ENCODE measurements around the gene GRB2. TPM values are rescaled to one million over a fixed set of nuclear protein-coding genes. Genes with fewer than 3 reads are reported as not detected.

Gene GRB2
- total and polyA plus RNA-seq, 2 experiments from 2014 or later, result 82.7 to 101 TPM

DNA sequence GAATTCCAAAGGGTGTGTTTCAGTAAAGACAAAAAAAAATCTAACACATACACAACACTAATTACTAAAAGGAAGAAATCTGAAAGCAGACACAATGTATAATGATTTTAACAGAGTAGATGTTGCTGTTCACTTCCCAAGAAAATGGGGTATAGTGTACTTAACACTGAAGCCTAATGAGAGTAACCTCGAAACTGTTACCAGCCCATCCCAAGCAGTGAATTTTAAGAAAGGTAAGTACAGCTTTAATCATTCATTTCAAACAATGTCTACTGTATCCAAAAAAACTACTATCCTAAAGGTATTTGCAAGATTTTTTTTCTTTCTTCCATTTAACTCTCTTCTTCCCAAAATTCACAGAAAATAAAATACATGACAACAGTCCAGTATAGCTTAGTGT lies 8.3 kb downstream of the GRB2 start:
- Histone ChIP-seq H3K9me3 (ENCODE audit: low read depth) (no peaks in the 10 kb centered on the region), H3K27ac (no peak overlapping the region), H3K27me3 (no peaks in the 10 kb centered on the region), H3K9me2 (replicated peaks; ENCODE audit: insufficient read depth) (no peaks in the 10 kb centered on the region), H3K4me1 (ENCODE audit: insufficient read depth) (peaks cover 21% of the 10 kb centered on the region), H3K79me2 (peaks cover 91% of the 10 kb centered on the region), H4K20me1 (ENCODE audit: insufficient read depth, poor library complexity, severe bottlenecking) (peaks cover 37% of the 10 kb centered on the region), H3K36me3 (replicated peaks; ENCODE audit: insufficient read depth, low read depth) (no peaks in the 10 kb centered on the region), H2AFZ (no peak overlapping the region), H3K4me3 (no peak overlapping the region), H3K4me2 (no peak overlapping the region)
- DNase-seq (ENCODE audit: low spot score), result no peak
- TF ChIP-seq EZH2 (IDR thresholded peaks at IDR 0.05; ENCODE audit: borderline replicate concordance) (no peak), EZH2phosphoT487 (IDR thresholded peaks at IDR 0.05; ENCODE audit: low read depth, severe bottlenecking, unreplicated experiment) (no peak)
- TF ChIP-seq, protein P1, sequence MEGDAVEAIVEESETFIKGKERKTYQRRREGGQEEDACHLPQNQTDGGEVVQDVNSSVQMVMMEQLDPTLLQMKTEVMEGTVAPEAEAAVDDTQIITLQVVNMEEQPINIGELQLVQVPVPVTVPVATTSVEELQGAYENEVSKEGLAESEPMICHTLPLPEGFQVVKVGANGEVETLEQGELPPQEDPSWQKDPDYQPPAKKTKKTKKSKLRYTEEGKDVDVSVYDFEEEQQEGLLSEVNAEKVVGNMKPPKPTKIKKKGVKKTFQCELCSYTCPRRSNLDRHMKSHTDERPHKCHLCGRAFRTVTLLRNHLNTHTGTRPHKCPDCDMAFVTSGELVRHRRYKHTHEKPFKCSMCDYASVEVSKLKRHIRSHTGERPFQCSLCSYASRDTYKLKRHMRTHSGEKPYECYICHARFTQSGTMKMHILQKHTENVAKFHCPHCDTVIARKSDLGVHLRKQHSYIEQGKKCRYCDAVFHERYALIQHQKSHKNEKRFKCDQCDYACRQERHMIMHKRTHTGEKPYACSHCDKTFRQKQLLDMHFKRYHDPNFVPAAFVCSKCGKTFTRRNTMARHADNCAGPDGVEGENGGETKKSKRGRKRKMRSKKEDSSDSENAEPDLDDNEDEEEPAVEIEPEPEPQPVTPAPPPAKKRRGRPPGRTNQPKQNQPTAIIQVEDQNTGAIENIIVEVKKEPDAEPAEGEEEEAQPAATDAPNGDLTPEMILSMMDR (IDR thresholded peaks at IDR 0.05; ENCODE audit: poor library complexity), result no peak
- 89% methylated on average over 1 of the region's 1 CpG for WGBS (ENCODE audit: low lambda C conversion rate, missing lambda C conversion rate)

DNA sequence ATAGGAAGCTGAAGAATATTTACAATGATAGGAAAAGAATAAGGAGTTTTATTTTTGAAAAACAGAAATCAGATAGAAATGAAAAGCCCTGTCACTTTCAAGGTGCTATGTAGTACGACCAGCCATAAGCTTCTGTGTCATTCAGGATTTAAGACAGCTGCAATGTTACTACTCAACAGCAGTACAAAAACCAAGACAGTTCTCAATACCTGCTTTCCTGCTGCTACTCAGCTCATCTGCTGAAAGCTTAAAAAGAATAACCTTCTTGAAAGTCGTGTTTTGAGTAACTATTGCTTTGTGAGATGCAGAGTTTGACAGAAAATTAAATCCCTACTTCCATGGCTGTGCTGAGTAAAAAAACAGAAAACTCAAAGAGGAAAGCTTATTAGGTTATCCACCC lies 8.7 kb downstream of the GRB2 start:
- Histone ChIP-seq H3K9me3 (ENCODE audit: low read depth) (no peaks in the 10 kb centered on the region), H3K4me3 (no peak overlapping the region), H3K4me1 (ENCODE audit: insufficient read depth) (peaks cover 25% of the 10 kb centered on the region), H2AFZ (no peak overlapping the region), H3K79me2 (peaks cover 91% of the 10 kb centered on the region), H3K27ac (no peak overlapping the region), H3K4me2 (no peak overlapping the region), H3K36me3 (replicated peaks; ENCODE audit: insufficient read depth, low read depth) (no peaks in the 10 kb centered on the region), H3K27me3 (no peaks in the 10 kb centered on the region), H3K9me2 (replicated peaks; ENCODE audit: insufficient read depth) (no peaks in the 10 kb centered on the region), H4K20me1 (ENCODE audit: insufficient read depth, poor library complexity, severe bottlenecking) (peaks cover 36% of the 10 kb centered on the region)
- TF ChIP-seq EZH2 (IDR thresholded peaks at IDR 0.05; ENCODE audit: borderline replicate concordance), result no peak
- TF ChIP-seq, protein P1 (IDR thresholded peaks at IDR 0.05; ENCODE audit: poor library complexity), result no peak
- TF ChIP-seq EZH2phosphoT487 (IDR thresholded peaks at IDR 0.05; ENCODE audit: low read depth, severe bottlenecking, unreplicated experiment), result no peak
- 80% methylated on average over 2 of the region's 2 CpGs for WGBS (ENCODE audit: low lambda C conversion rate, missing lambda C conversion rate)
- no peak for DNase-seq (ENCODE audit: low spot score)

DNA sequence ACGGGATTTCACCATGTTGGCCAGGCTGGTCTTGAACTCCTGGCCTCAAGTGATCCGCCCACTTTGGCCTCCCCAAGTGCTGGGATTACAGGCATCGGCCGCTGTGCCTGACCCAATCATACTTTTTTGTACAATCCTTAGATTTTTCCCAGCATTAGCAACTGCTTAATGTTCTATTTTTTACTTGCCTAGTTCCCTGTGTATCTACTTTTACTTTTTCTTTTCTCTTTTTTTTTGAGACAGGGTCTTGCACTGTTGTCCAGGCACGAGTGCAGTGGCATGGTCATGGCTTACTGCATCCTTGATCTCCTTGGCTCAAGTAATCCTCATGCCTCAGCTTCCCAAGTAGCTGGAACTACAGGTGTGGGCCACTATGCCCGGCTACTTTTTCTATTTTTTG lies 9.5 kb downstream of the GRB2 start:
- H3K79me2 ChIP-seq, result peaks cover 93% of the 10 kb centered on the region
- no peak overlapping the region for H3K4me3 ChIP-seq
- H3K9me2 ChIP-seq (replicated peaks; ENCODE audit: insufficient read depth), result no peaks in the 10 kb centered on the region
- H3K36me3 ChIP-seq (replicated peaks; ENCODE audit: insufficient read depth, low read depth), result no peaks in the 10 kb centered on the region
- no peaks in the 10 kb centered on the region for H3K27me3 ChIP-seq
- TF ChIP-seq EZH2 (IDR thresholded peaks at IDR 0.05; ENCODE audit: borderline replicate concordance) (no peak), EZH2phosphoT487 (IDR thresholded peaks at IDR 0.05; ENCODE audit: low read depth, severe bottlenecking, unreplicated experiment) (no peak)
- TF ChIP-seq, protein P1 (IDR thresholded peaks at IDR 0.05; ENCODE audit: poor library complexity), result no peak
- DNase-seq (ENCODE audit: low spot score), result no peak
- WGBS (ENCODE audit: low lambda C conversion rate, missing lambda C conversion rate), result 90% methylated on average over 6 of the region's 6 CpGs
- H3K4me1 ChIP-seq (ENCODE audit: insufficient read depth), result peaks cover 31% of the 10 kb centered on the region
- H3K27ac ChIP-seq, result no peak overlapping the region
- H3K4me2 ChIP-seq, result no peak overlapping the region
- no peak overlapping the region for H2AFZ ChIP-seq
- H3K9me3 ChIP-seq (ENCODE audit: low read depth), result no peaks in the 10 kb centered on the region
- H4K20me1 ChIP-seq (ENCODE audit: insufficient read depth, poor library complexity, severe bottlenecking), result peaks cover 32% of the 10 kb centered on the region
